ENCODE data around the gene SLC25A41.
A peak's percentile ranks its signal among the peaks of the same experiment; 100 is the strongest.

The SLC25A41 gene

DNA sequence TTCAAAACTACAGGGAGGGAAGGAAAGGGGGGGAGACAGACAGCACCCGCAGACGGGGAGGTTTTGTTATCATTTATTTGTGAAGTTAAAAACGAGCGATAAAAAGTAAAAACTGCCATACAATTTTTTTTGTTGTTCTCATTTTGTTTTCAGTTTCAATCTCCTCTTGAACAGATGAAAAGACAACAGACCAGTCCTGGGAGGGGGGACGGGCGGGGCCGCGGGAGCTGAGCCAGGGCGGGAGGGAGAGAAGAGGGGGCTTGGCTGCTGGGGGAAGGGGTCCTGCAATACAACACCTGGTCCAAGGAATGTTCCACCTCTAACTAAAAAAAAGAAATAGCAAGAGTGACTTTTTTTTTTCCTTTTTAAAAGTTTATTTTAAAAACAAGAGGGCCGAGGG, 20.3 kb downstream of the SLC25A41 start:
- Histone ChIP-seq H4K20me1 (ENCODE audit: insufficient read depth, low read length) (no peaks in the 10 kb centered on the region), H2AFZ (ENCODE audit: low read length) (no peak overlapping the region), H3K79me2 (ENCODE audit: insufficient read depth, low read length) (no peaks in the 10 kb centered on the region), H3K4me1 (ENCODE audit: insufficient read depth, low read length, severe bottlenecking) (no peaks in the 10 kb centered on the region), H3K9me2 (ENCODE audit: low read depth, low read length) (no peaks in the 10 kb centered on the region), H3K27me3 (ENCODE audit: insufficient read depth, low read length) (no peaks in the 10 kb centered on the region), H3K4me2 (ENCODE audit: low read length) (no peak overlapping the region), H3F3A (ENCODE audit: insufficient read depth, low read length) (no peaks in the 10 kb centered on the region), H3K36me3 (ENCODE audit: insufficient read depth, low read length) (peaks cover 49% of the 10 kb centered on the region), H3K9ac (ENCODE audit: low read length) (no peak overlapping the region), H3K27ac (ENCODE audit: low read depth, low read length, poor library complexity, severe bottlenecking) (no peak overlapping the region), H3K4me3 (ENCODE audit: low read depth, low read length, poor library complexity, severe bottlenecking) (no peak overlapping the region), H3K9me3 (ENCODE audit: low read length) (no peaks in the 10 kb centered on the region)
- no peak for TF ChIP-seq EZH2 (IDR thresholded peaks at IDR 0.05; ENCODE audit: borderline replicate concordance, low read length)
- TF ChIP-seq, protein P1, sequence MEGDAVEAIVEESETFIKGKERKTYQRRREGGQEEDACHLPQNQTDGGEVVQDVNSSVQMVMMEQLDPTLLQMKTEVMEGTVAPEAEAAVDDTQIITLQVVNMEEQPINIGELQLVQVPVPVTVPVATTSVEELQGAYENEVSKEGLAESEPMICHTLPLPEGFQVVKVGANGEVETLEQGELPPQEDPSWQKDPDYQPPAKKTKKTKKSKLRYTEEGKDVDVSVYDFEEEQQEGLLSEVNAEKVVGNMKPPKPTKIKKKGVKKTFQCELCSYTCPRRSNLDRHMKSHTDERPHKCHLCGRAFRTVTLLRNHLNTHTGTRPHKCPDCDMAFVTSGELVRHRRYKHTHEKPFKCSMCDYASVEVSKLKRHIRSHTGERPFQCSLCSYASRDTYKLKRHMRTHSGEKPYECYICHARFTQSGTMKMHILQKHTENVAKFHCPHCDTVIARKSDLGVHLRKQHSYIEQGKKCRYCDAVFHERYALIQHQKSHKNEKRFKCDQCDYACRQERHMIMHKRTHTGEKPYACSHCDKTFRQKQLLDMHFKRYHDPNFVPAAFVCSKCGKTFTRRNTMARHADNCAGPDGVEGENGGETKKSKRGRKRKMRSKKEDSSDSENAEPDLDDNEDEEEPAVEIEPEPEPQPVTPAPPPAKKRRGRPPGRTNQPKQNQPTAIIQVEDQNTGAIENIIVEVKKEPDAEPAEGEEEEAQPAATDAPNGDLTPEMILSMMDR (IDR thresholded peaks at IDR 0.05; ENCODE audit: low read length), result no peak

DNA sequence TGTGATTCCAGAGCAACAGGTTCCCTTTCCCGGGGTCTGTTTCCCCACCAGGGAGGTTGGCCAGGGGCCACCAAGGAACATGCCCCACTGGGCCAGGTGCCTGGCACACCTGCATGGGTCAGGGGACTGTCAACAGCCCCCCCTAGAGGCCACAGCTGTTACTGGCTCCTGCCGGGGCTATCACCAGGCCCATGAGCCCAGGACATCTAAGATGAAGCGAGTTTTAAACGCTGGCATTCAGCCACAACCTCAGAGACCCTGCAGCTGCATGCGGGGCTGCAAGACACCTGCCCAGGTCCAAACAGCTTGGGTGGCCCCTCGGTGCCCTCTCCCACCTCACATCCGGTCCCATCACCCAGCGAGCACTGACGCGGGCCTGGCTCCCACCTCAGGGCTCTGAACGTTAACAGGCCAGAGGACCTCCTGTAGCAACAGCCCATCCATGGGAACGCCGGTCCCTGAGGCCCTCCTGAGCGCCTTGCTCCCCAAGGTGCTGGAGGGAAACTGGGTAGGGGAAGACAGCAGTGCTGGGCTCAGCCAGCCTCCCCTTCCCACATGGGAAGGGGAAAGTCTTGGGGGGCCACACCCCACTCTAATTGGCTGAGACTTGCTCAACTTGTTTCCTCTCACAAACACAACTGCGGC, 21.0 kb downstream of the SLC25A41 start:
- Histone ChIP-seq H3K27me3 (ENCODE audit: insufficient read depth, low read length) (no peaks in the 10 kb centered on the region), H3K4me1 (ENCODE audit: insufficient read depth, low read length, severe bottlenecking) (no peaks in the 10 kb centered on the region), H4K20me1 (ENCODE audit: insufficient read depth, low read length) (no peaks in the 10 kb centered on the region), H3K36me3 (ENCODE audit: insufficient read depth, low read length) (peaks cover 42% of the 10 kb centered on the region), H3K4me3 (ENCODE audit: low read depth, low read length, poor library complexity, severe bottlenecking) (no peak overlapping the region), H3K79me2 (ENCODE audit: insufficient read depth, low read length) (no peaks in the 10 kb centered on the region), H3K27ac (ENCODE audit: low read depth, low read length, poor library complexity, severe bottlenecking) (peak overlapping the region; percentile 23), H3F3A (ENCODE audit: insufficient read depth, low read length) (no peaks in the 10 kb centered on the region), H3K4me2 (ENCODE audit: low read length) (no peak overlapping the region), H3K9me2 (ENCODE audit: low read depth, low read length) (no peaks in the 10 kb centered on the region), H3K9ac (ENCODE audit: low read length) (no peak overlapping the region), H3K9me3 (ENCODE audit: low read length) (no peaks in the 10 kb centered on the region), H2AFZ (ENCODE audit: low read length) (no peak overlapping the region)
- TF ChIP-seq EZH2 (IDR thresholded peaks at IDR 0.05; ENCODE audit: borderline replicate concordance, low read length), result no peak
- TF ChIP-seq, protein P1 (IDR thresholded peaks at IDR 0.05; ENCODE audit: low read length), result peak; percentile 84

DNA sequence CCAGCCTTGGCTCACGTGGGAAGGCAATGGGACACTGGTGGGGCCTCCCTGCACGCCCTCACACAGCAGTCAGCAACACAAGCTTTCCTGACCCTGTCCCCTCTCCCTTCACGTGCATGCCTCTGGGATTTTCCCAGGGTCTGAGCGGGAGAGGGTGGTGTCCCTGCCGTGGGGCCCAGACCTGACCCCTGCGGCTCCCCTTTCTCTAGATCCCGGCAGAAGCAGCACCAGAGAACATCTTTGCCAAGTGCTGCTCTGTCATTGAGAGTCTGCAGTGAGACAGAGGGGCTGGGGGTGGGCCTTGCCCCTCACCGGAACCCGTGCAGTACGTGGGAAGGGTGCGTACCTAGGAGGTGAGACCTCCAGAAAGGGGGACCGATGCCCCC, 21.5 kb downstream of the SLC25A41 start:
- Histone ChIP-seq H3K9ac (ENCODE audit: low read length) (no peak overlapping the region), H3K27me3 (ENCODE audit: insufficient read depth, low read length) (no peaks in the 10 kb centered on the region), H3K27ac (ENCODE audit: low read depth, low read length, poor library complexity, severe bottlenecking) (no peak overlapping the region), H3K9me2 (ENCODE audit: low read depth, low read length) (no peaks in the 10 kb centered on the region), H3K79me2 (ENCODE audit: insufficient read depth, low read length) (no peaks in the 10 kb centered on the region), H2AFZ (ENCODE audit: low read length) (no peak overlapping the region), H3K4me2 (ENCODE audit: low read length) (no peak overlapping the region), H3K36me3 (ENCODE audit: insufficient read depth, low read length) (peaks cover 37% of the 10 kb centered on the region), H3K4me1 (ENCODE audit: insufficient read depth, low read length, severe bottlenecking) (no peaks in the 10 kb centered on the region), H4K20me1 (ENCODE audit: insufficient read depth, low read length) (no peaks in the 10 kb centered on the region), H3K9me3 (ENCODE audit: low read length) (no peaks in the 10 kb centered on the region), H3K4me3 (ENCODE audit: low read depth, low read length, poor library complexity, severe bottlenecking) (no peak overlapping the region), H3F3A (ENCODE audit: insufficient read depth, low read length) (no peaks in the 10 kb centered on the region)
- no peak for TF ChIP-seq EZH2 (IDR thresholded peaks at IDR 0.05; ENCODE audit: borderline replicate concordance, low read length)
- TF ChIP-seq, protein P1 (IDR thresholded peaks at IDR 0.05; ENCODE audit: low read length), result no peak
